ENCODE data around the gene DOC2A.
"Not testable (repeated sequence)": the region's sequence is repeated elsewhere in the genome, so short reads cannot be mapped to it uniquely, and the experiment has no call there.

The DOC2A gene

GRCh38 chr16:30026449-30026848, 15.6 kb upstream of the DOC2A start:
- DNase-seq: no peak

GRCh38 chr16:30025574-30025973, 14.7 kb upstream of the DOC2A start:
- no peak for DNase-seq

DNA sequence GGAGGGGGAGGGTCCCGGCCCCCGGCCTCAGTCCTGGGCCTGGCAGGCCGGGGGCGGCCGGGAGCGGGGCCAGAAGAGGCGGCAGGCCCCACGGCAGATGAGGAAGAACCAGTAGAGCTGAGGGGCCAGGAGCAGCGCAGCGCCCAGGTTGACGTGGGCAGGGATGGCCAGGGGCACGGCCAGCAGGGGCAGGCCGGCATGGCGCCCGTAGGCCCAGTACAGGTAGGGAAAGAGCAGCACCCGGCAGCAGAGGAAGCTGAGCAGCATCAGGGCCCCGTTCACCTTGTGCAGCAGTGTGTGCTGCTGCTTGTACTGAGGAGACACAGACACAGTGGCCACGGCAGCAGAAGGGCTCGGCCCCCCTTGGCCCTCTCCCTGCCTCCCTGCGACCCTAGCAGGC, 14.3 kb upstream of the DOC2A start:
- DNase-seq: no peak

- no peak for DNase-seq
These were observed 13.6 kb upstream of the DOC2A start for GRCh38 chr16:30024451-30024850.

DNA sequence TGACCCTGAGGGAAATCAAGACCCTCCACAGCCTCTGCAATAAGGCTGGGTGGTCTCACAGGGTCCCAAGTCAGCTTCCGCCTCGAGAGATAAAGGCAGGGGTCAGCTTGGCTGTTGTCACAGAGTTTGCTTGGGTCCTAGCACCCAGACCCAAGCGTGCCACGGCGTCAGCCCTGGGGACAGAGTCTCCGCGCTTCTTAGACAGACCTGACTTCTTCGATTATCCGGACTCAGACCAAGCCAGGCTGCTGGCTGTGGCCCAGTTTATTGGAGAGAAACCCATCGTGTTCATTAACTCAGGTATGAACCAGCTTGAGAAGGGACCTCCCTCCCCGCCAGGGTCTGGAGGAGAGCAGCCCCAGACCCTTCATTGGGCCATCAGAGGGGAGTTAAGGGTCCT, 12.8 kb upstream of the DOC2A start:
- no peak for DNase-seq

DNA sequence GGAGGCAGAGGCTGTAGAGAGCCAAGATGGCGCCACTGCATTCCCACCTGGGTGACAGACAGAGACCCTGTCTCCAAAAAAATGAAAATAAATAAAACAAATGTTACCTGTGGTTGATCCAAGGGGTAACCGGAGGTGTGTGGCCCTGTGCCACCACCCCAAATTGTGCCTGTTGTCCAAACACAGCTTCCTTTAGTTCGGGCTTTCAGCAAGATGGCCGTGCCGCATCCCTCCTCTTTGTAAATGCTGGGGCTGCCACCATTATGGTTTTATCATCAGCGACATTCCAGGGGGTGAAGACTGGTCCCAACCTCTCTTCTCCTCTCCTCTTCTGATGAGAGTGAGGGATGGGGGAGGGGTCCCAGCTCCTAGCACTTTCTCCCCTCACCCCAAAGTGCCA, 12.1 kb upstream of the DOC2A start, which contains the start of gene C16orf92:
Gene C16orf92 (plus strand): TSS at position 312 of the 400 bp plus-strand sequence. CDS start 143 bp downstream, outside the sequence.
- DNase-seq: no peak

DNA sequence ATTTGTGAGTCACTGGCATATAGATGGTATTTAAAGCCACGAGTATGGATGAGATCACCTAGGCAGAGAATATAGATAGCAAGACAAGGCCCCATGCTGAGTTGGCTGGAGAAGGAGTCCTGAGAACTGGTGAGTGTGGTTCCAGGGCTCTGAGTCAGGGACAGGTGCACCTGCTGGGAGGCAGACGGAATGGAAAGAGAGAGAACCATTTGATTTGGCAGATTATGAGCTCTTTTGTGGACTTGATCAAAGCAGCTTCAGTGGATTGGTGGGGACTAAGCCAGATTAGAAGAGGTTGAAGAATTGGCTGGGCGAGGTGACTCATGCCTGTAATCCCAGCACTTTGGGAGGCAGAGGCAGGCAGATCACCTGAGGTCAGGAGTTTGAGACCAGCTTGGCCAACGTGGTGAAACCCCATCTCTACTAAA, 7.9 kb upstream of the DOC2A start:
- no peak for DNase-seq

- DNase-seq: not testable (repeated sequence)
These were observed 7.1 kb upstream of the DOC2A start for GRCh38 chr16:30017937-30018336.

DNA sequence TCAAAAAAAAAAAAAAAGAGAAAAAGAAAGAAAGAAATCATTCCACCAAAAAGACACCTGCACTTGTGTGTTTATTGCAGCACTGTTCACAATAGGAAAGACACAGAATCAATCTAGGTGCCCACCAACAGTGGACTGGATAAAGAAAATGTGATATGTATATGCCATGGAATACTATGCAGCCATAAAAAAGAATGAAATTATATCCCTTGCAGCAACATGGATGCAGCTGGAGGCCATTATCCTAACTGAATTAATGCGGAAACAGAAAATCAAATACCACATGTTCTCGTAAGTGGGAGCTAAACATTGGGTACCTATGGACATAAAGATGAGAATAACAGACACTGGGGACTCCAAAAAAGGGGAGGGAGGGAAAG, 6.4 kb upstream of the DOC2A start:
- DNase-seq: no peak

- no peak for DNase-seq
These were observed 5.9 kb upstream of the DOC2A start for GRCh38 chr16:30016555-30017276.

DNA sequence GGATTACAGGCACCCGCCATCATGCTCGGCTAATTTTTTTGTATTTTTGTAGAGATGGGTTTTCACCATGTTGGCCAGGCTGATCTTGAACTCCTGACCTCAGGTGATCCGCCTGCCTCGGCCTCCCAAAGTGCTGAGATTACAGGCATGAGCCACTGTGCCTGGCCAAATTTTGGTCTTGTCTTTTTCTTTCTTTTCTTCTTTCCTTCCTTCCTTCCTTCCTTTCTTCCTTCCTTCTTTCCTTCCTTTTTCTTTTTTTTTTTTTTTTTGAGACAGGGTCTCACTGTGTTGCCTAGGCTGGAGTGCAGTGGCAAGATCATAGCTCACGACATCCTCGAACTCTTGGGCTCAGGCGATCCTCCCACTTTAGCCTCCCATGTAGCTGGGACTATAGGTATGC, 4.6 kb upstream of the DOC2A start:
- not testable (repeated sequence) for DNase-seq

DNA sequence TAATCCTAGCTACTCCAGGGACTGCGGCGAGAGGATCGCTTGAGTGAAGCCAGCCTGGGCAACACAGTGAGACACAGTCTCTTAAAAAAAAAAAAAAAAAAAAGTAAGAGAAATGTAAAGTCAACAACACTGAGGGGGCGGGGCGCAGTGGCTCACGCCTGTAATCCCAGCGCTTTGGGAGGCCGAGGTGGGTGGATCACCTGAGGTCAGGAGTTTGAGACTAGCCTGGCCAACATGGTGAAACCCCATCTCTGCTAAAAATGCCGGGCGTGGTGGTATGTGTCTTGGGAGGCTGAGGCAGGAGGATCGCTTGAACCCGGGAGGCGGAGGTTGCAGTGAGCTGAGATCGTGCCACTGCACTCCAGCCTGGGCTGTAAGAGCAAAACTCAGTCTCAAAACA, 1.8 kb upstream of the DOC2A start:
- not testable (repeated sequence) for DNase-seq

DNA sequence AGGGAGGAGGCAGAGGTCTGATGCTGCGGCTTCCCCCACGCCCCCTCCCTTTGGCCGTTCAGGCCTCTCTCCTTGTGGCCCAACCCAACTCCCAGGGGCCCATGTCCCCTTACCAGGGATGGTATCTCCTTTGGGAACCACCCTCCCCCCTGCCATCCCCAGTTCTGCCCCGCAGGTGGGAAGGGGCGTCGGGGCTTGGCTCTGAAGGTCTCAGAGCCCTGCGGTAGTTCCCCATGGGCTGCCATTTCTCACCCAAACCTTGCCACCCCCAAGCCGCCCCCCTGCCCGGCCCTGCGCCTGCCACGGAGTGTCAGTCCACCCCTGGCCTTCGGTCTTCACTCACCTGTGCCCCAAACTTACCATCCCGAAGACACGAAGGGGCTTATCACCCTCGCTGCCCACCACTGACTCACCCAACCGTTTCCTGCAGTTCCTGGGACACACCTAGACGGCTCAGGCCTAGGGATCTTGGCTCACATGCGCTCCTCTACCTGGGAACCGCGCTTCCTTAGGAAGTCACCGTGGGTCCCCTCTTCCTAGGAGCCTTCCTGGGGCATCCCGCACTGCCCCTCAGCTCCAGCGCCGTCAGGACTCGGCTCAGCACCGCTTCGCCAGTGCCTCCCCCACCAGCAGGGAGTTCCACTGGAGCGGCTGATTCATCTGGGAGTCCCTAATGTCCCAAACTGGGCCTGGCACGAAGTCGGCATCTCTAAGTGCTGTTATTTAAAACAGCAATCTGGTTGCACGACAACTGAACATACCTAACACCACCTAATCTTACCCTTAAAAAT, 1.1 kb upstream of the DOC2A start:
- no peak for DNase-seq

GRCh38 chr16:30009990-30010843, 610 bp downstream of the DOC2A start:
- DNase-seq: no peak

DNA sequence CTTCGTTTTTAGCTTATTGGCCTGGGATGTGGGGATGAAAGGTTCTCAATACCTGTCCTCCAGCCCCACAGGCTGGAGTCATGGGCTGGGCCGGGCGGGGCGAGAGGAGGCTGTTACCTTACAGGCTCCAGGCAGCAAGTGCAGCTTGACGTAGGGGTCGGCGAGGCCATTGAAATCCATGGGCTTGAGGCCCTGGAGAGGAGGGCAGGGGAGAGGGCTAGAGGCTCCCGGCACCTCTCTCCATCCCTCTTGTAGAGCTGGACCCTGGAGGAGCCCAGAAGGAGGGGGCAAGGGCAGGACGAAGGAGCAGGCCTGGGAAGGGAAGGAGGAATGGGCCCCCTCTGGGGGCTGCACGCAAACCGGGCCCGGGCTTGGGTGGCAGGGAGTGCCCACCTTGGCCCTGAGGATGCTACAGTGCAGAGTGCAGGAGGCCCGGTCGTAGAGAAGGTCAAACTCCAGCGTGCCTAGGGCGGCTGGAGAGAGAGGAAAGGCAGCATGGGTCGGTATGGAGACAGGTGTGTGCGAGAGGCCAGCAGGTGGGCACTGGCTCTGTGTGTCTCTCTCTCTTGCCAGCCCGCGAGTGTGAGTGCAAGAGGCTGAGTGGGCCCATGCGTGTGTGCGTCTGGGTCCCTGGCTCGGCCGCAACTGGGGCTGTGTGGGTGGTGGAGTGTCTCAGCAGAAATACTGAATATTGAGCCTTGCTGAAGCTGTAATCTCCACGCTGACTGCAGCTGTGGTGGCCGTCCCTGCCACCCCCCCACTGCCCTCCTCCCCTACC, 1.6 kb downstream of the DOC2A start:
- DNase-seq: no peak

DNA sequence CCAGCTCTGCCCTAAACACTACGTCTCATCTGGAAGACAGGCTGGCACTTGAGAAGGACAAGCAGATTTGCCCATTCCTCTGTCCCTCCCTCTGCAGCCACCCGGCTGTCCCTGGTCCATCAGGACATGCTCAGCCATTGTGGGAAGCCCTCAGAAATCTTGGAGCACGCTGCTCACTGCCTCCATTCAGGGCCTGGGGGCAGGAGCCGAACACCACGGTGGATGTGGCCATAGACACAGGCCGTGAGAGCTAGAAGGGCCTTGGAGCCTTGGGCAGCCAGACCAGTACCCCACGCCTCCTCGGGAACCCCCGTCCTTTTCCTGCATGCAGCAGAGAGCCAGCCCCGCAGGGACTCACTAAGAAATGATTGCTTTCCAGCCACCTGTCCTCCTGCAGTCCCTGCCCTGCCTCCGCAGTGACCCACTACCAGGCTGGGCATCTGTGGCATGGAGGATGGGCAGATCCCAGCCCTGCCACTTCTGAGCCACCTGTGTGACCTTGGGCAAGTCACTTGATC, 3.4 kb downstream of the DOC2A start:
- no peak for DNase-seq

DNA sequence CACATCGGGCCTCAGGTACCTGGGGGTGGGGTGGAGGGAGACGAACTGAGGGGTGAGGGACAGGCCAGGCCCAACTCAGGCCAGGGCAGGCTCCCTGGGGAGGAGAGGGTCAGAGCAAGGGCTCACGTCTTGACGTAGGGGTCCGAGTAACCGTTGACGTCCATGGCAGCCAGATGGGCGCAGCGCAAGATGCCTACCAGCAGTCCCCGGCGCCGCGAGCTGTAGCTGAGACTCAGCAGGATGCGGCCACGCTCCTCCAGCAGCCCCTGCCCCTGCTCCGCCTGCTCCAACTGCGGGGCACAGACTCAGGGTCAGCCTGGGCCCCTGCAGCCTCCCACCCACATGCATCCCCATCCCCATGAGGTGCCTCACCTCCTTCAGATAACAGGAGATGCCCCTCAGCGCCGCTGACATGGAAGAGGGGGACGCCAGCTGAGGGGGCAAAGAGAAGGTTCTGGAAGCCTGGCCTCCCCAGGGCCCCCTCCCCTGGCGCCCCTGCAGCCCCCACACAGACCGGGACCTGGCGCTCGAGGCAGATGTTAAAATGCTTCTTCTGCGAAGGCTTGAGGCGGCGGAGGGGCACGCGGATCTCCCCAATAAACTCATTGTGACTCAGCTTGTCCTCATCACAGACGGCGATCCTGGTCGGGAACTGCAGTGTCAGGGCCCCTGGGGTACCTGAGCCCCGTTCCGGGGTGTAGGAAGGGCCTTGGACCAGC, 4.0 kb downstream of the DOC2A start:
- no peak for DNase-seq

DNA sequence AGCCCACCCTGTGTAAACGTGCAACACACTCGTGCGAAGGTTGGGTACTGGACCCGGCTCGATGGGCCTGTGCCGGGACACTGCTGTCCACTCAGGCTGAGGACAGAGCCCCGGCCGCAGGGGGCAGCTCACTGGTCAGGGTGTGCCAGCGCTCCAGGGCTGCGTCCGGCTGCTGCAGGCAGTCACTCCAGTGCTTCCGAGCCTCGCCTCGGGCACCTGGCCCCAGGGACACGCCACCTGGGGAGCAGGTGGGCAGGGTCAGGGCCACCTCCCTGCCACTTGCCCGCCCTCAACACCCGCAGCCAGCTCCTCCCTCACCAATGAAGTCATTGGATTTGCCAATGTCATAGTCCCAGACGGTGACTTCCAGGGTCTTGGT, 4.7 kb downstream of the DOC2A start:
- no peak for DNase-seq

DNA sequence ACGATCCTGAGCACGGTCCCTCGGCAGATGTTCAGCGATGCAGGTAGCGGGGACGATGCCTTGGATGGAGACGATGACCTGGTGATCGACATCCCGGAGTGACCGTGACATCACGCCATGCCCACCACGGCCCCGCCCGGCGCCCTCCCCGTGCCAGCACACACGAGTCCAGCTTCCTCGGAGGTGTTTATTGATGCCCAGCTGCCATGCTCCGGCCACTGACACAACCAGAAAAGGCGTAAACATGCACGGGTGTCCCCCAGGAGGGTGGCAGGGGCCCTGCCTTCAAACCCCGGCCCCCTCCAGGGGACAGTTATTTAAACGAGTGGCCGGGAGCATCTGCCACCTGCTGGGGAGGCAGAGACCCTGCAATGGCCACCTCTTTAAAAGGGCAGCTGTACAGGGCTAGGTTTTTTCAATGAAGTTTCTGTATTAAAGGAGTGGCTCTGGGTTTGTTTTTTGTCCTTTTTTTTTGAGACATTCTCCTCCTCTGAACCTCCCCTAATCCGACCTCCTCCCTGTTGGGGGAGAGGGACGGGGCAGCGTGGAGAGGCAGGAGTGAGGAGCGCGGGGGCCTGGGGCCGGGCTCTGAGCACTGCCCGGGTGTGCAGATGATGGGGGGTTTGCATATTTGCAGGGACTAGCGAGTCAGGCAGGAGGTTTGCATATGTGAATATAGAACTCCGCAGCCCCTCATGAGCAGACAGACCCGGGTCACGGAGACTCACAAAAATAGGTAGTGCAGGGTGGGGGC, 5.3 kb downstream of the DOC2A start:
- peak; percentile 54 for DNase-seq

DNA sequence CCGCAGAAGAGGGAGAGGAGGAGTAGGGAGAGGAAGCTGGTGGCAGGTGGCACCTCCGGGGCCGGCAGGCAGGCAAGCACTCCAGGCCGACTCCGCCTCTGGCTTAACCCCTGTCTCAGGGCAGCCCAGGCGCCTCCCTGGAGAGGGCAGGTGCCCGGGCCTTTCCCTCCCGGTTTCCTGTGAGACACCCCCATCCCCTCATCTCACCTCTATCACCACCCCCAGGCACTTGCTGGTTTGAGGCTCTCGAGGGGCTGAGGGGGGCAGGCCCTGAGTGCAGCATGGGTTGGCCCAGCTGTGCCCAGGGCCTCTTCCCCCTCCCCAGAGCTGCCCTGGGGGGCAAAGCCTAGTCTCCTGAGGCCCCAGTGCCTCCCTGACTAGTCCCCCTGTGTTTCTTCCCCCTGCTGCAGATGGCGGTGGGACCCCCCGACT, 6.0 kb downstream of the DOC2A start:
- no peak for DNase-seq

- DNase-seq: no peak
These were observed 6.4 kb downstream of the DOC2A start for GRCh38 chr16:30004424-30004776.
